ENCODE results near the gene KTI12.
"Not testable (repeated sequence)": the region's sequence is repeated elsewhere in the genome, so short reads cannot be mapped to it uniquely, and the experiment has no call there.

Gene KTI12

DNA sequence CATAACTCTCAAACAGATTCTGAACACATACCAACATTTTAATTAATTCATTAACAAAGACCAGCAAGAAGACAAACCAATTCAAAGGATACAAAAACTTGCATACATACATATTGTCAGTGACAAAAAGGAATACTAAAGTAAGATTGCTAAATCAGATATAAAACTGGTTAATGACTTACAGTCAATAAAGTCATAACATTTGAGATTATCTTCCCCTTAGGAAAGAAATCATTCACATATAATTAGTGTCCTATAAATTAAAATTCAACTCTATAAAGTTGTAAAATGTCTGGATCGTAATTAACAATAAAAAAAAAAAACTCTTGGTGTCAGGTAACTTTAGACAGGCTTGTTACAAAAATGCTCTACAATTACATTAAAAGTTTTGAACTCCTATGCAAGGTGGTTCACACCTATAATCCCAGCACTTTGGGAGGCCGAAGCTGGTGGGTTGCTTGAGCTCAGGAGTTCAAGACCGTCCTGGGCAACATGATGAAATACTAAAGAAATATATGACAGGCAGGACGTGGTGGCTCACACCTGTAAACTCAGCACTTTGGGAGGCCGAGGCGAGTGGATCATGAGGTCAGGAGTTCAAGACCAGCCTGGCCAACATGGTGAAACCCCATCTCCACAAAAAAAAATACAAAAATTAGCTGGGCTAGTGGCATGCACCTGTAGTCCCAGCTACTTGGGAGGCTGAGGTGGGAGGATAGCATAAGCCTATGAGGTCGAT is 25.4 kb downstream of the KTI12 start:
- Histone ChIP-seq H3K9me2 (replicated peaks; ENCODE audit: insufficient read depth, low read length) (no peaks in the 10 kb centered on the region), H2AFZ (ENCODE audit: low read length) (no peak overlapping the region), H3K9me3 (replicated peaks; ENCODE audit: insufficient read depth, low read length) (no peaks in the 10 kb centered on the region), H4K20me1 (ENCODE audit: insufficient read depth, low read length) (no peaks in the 10 kb centered on the region), H3K4me1 (ENCODE audit: low read length) (no peaks in the 10 kb centered on the region), H3K4me2 (ENCODE audit: low read depth, low read length) (no peak overlapping the region), H3F3A (ENCODE audit: insufficient read depth, low read length) (no peaks in the 10 kb centered on the region), H3K27me3 (replicated peaks; ENCODE audit: insufficient read depth, low read length) (no peaks in the 10 kb centered on the region), H3K27ac (ENCODE audit: low read length) (no peak overlapping the region), H3K79me2 (ENCODE audit: low read length) (no peaks in the 10 kb centered on the region), H3K4me3 (ENCODE audit: low read length) (no peak overlapping the region), H3K36me3 (replicated peaks; ENCODE audit: insufficient read depth, low read length) (no peaks in the 10 kb centered on the region), H3K9ac (ENCODE audit: low read length) (no peak overlapping the region)
- TF ChIP-seq EZH2phosphoT487 (IDR thresholded peaks at IDR 0.05; ENCODE audit: low read length): no peak
- TF ChIP-seq, protein P1, sequence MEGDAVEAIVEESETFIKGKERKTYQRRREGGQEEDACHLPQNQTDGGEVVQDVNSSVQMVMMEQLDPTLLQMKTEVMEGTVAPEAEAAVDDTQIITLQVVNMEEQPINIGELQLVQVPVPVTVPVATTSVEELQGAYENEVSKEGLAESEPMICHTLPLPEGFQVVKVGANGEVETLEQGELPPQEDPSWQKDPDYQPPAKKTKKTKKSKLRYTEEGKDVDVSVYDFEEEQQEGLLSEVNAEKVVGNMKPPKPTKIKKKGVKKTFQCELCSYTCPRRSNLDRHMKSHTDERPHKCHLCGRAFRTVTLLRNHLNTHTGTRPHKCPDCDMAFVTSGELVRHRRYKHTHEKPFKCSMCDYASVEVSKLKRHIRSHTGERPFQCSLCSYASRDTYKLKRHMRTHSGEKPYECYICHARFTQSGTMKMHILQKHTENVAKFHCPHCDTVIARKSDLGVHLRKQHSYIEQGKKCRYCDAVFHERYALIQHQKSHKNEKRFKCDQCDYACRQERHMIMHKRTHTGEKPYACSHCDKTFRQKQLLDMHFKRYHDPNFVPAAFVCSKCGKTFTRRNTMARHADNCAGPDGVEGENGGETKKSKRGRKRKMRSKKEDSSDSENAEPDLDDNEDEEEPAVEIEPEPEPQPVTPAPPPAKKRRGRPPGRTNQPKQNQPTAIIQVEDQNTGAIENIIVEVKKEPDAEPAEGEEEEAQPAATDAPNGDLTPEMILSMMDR (IDR thresholded peaks at IDR 0.05; ENCODE audit: low read length): no peak
- DNase-seq: no peak

DNA sequence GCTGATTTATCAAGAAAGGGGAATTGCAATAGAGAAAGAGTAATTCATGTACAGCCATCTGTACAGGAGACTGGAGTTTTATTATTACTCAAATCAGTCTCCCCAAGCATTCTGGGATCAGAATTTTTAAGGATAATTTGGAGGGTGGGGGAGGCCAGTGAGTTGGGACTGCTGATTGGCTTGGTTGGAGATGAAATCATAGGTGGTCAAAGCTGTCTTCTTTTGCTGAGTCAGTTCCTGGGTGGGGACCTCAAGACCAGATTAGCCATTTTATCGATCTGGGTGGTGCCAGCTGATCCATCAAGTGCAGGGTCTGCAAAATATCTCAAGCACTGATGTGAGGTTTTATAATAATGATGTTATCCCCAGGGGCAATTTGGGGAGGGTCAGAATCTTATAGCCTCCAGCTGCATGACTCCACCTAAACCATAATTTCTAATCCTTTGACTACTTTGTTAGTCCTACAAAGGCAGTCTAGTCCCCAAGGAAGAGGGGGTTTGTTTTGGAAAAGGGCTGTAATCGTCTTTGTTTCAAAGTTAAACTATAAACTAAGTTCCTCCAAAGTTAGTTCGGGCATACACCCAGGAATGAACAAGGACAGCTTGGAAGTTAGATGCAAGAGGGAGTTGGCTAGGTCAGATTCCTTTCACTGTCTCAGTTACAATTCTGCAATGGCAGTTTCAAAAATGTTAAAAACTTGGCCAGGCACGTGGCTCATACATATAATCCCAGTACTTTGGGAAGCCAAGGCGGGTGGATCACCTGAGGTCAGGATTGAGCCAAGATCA is 26.2 kb downstream of the KTI12 start:
- TF ChIP-seq EZH2phosphoT487 (IDR thresholded peaks at IDR 0.05; ENCODE audit: low read length) (no peak), EZH2 (optimal IDR thresholded peaks at IDR 0.05; ENCODE audit: low read depth, low read length) (no peak)
- TF ChIP-seq, protein P1 (IDR thresholded peaks at IDR 0.05; ENCODE audit: low read length): no peak
- Histone ChIP-seq H3K27me3 (replicated peaks; ENCODE audit: insufficient read depth, low read length) (no peaks in the 10 kb centered on the region), H3K9ac (ENCODE audit: low read length) (no peak overlapping the region), H4K20me1 (ENCODE audit: insufficient read depth, low read length) (no peaks in the 10 kb centered on the region), H3K4me2 (ENCODE audit: low read depth, low read length) (no peak overlapping the region), H3K36me3 (replicated peaks; ENCODE audit: insufficient read depth, low read length) (no peaks in the 10 kb centered on the region), H3K27ac (ENCODE audit: low read length) (no peak overlapping the region), H3F3A (ENCODE audit: insufficient read depth, low read length) (no peaks in the 10 kb centered on the region), H3K4me3 (ENCODE audit: low read length) (no peak overlapping the region), H3K9me2 (replicated peaks; ENCODE audit: insufficient read depth, low read length) (no peaks in the 10 kb centered on the region), H3K9me3 (replicated peaks; ENCODE audit: insufficient read depth, low read length) (no peaks in the 10 kb centered on the region), H3K79me2 (ENCODE audit: low read length) (no peaks in the 10 kb centered on the region), H2AFZ (ENCODE audit: low read length) (no peak overlapping the region), H3K4me1 (ENCODE audit: low read length) (no peaks in the 10 kb centered on the region)
- DNase-seq: no peak

DNA sequence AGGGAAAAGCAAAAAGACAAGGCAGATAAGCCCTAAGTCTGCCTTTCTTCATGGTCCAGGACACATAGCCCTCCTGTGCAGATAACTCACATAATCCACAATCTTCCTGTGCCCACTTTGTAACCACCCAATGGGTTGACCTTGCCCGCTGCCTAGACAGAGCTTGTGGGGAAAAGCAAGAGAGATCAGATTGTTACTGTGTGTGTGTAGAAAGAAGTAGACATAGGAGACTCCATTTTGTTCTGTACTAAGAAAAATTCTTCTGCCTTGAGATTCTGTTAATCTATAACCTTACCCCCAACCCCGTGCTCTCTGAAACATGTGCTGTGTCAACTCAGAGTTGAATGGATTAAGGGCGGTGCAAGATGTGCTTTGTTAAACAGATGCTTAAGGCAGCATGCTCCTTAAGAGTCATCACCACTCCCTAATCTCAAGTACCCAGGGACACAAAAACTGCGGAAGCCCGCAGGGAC is 27.5 kb downstream of the KTI12 start:
- not testable (repeated sequence) for H3K36me3 ChIP-seq (replicated peaks; ENCODE audit: insufficient read depth, low read length); H3K9me3 ChIP-seq (replicated peaks; ENCODE audit: insufficient read depth, low read length); H3K79me2 ChIP-seq (ENCODE audit: low read length); H3F3A ChIP-seq (ENCODE audit: insufficient read depth, low read length); H3K4me1 ChIP-seq (ENCODE audit: low read length); H3K4me3 ChIP-seq (ENCODE audit: low read length); H3K27ac ChIP-seq (ENCODE audit: low read length); H3K27me3 ChIP-seq (replicated peaks; ENCODE audit: insufficient read depth, low read length); H2AFZ ChIP-seq (ENCODE audit: low read length); H3K4me2 ChIP-seq (ENCODE audit: low read depth, low read length); H4K20me1 ChIP-seq (ENCODE audit: insufficient read depth, low read length); DNase-seq; H3K9me2 ChIP-seq (replicated peaks; ENCODE audit: insufficient read depth, low read length); H3K9ac ChIP-seq (ENCODE audit: low read length)

DNA sequence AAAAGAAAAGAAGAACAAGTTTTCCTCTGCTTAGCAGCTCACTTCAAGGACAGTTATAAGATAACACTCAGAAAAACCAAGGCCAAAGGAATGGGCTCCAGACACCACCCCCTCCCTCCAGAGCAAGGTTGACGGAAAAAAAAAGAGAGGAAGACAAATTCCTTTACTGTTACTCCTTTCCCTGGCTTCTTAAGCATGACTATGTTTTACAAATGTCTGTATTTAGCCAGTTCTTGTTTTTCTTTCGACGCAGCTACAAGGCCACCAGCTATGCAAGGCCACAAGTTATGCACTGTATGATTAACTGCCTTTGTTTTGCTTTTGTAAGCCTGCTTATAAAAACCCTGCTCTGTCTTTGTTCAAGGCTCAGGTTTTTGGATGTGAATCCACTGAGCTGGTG is 28.1 kb downstream of the KTI12 start:
- H3K27ac ChIP-seq (ENCODE audit: low read length); H3K27me3 ChIP-seq (replicated peaks; ENCODE audit: insufficient read depth, low read length); H3K9me2 ChIP-seq (replicated peaks; ENCODE audit: insufficient read depth, low read length); H3K4me1 ChIP-seq (ENCODE audit: low read length); H3K79me2 ChIP-seq (ENCODE audit: low read length); H3K36me3 ChIP-seq (replicated peaks; ENCODE audit: insufficient read depth, low read length); H3F3A ChIP-seq (ENCODE audit: insufficient read depth, low read length); DNase-seq; H3K9ac ChIP-seq (ENCODE audit: low read length); H4K20me1 ChIP-seq (ENCODE audit: insufficient read depth, low read length); H3K9me3 ChIP-seq (replicated peaks; ENCODE audit: insufficient read depth, low read length); H2AFZ ChIP-seq (ENCODE audit: low read length); H3K4me2 ChIP-seq (ENCODE audit: low read depth, low read length); H3K4me3 ChIP-seq (ENCODE audit: low read length): not testable (repeated sequence)

All from MM.1S (cell line).